PC-3 (cell line): Measurements from ENCODE around the gene PKD2L2. TPM values are rescaled to one million over a fixed set of nuclear protein-coding genes. Genes with fewer than 3 reads are reported as not detected.

Experiments
- ATAC-seq: fragments of 200-7000 bp; cut with Tn5 transposase; 2 replicates; pipeline ENCODE4 v1.9.1; 2020; ENCODE audit warnings: mild to moderate bottlenecking, moderate library complexity
- BruUV-seq: library from RNA; stranded (reverse); fragments of 400-500 nt; replicated peaks from 2 replicates; lab custom pipeline; 2021; lab: Mats Ljungman, UMichigan
- CTCF ChIA-PET: fragments of 300-600 bp; sonication (Branson Sonifier 250); formaldehyde crosslinking; loops from one replicate; lab custom pipeline; 2022; ENCODE audit warnings: antibody characterized with exemption; lab: Charles Lee
- POLR2A ChIA-PET: fragments of 300-600 bp; sonication (Branson Sonifier 250); formaldehyde crosslinking; loops from one replicate; lab custom pipeline; 2022; ENCODE audit warnings: antibody characterized with exemption; ENCODE audit not compliant: unreplicated experiment; lab: Charles Lee
- DNase-seq: peaks from one replicate; pipeline ENCODE4 v3.0.0-alpha.2; 2015
- H2AFZ ChIP-seq: fragments of 300-600 bp; sonication (generic); 2 replicates; pipeline ENCODE4 v1.6.0; 2016; ENCODE audit warnings: antibody characterized with exemption, low read length
- H3F3A ChIP-seq: fragments of 300-600 bp; sonication (generic); one replicate; pipeline ENCODE4 v1.6.0; 2017; ENCODE audit warnings: antibody characterized with exemption, low read length, control low read depth, mild to moderate bottlenecking; ENCODE audit not compliant: unreplicated experiment
- H3K27ac ChIP-seq: fragments of 300-600 bp; sonication (generic); 2 replicates; pipeline ENCODE4 v1.5.1; 2016; ENCODE audit warnings: mild to moderate bottlenecking, low read length
- H3K27me3 ChIP-seq: fragments of 300-600 bp; sonication (generic); 2 replicates; pipeline ENCODE4 v1.6.1; 2016; ENCODE audit warnings: low read length, mixed read lengths
- H3K36me3 ChIP-seq: fragments of 300-600 bp; sonication (generic); 2 replicates; pipeline ENCODE4 v1.6.1; 2016; ENCODE audit warnings: low read depth, mixed run types, low read length, mixed read lengths
- H3K4me1 ChIP-seq: fragments of 300-600 bp; sonication (generic); 2 replicates; pipeline ENCODE4 v1.5.1; 2016; ENCODE audit warnings: low read length; ENCODE audit not compliant: insufficient read depth
- H3K4me2 ChIP-seq: fragments of 300-600 bp; sonication (generic); 2 replicates; pipeline ENCODE4 v1.6.0; 2016; ENCODE audit warnings: low read length
- H3K4me3 ChIP-seq: fragments of 300-600 bp; sonication (generic); 2 replicates; pipeline ENCODE4 v1.5.1; 2016; ENCODE audit warnings: mild to moderate bottlenecking, low read length, mixed read lengths
- H3K79me2 ChIP-seq: fragments of 300-600 bp; sonication (generic); 2 replicates; pipeline ENCODE4 v1.6.1; 2017; ENCODE audit warnings: low read length, mixed read lengths
- H3K9ac ChIP-seq: fragments of 300-600 bp; sonication (generic); 2 replicates; pipeline ENCODE4 v1.6.0; 2016; ENCODE audit warnings: mild to moderate bottlenecking, low read length
- H3K9me2 ChIP-seq: fragments of 300-600 bp; sonication (generic); replicated peaks from 2 replicates; pipeline ENCODE4 v1.6.1; 2016; ENCODE audit warnings: mixed run types, low read length, mixed read lengths
- H3K9me3 ChIP-seq: fragments of 300-600 bp; sonication (generic); 2 replicates; pipeline ENCODE4 v1.6.1; 2016; ENCODE audit warnings: low read length, mixed read lengths
- H4K20me1 ChIP-seq: fragments of 300-600 bp; sonication (generic); 2 replicates; pipeline ENCODE4 v1.6.1; 2016; ENCODE audit warnings: low read length, mixed read lengths
- CTCF ChIP-seq: fragments of 300-600 bp; sonication (generic); conservative IDR thresholded peaks from 2 replicates; pipeline ENCODE4 v1.5.1; 2017; ENCODE audit warnings: antibody characterized with exemption, low read depth, mild to moderate bottlenecking, low read length
- EZH2 ChIP-seq: fragments of 300-600 bp; sonication (generic); IDR thresholded peaks from one replicate; pipeline ENCODE4 v1.6.1; 2017; ENCODE audit warnings: antibody characterized with exemption, mild to moderate bottlenecking, low read length; ENCODE audit not compliant: unreplicated experiment
- EZH2phosphoT487 ChIP-seq: fragments of 300-600 bp; sonication (generic); IDR thresholded peaks from 2 replicates; pipeline ENCODE4 v1.6.1; 2018; ENCODE audit warnings: mild to moderate bottlenecking, antibody characterized with exemption, low read length, borderline replicate concordance
- intact Hi-C: fragments of 100-400 bp; cut with micrococcal nuclease; formaldehyde crosslinking; loops from 2 replicates; pipeline ENCODE4 v1.9.0; 2023
- total RNA-seq: library from RNA; depleted of rRNA; stranded (reverse); fragments of >200 nt; gene quantifications from 2 replicates; pipeline ENCODE4 v1.2.3, GENCODE V29; 2014

The PKD2L2 gene
- total RNA-seq, 1 experiment from 2014 or later, result not detected

GRCh38 chr5:137901011-137901817, 12.0 kb downstream of the PKD2L2 start:
- no peaks in the 10 kb centered on the region for H3K9me3 ChIP-seq
- ATAC-seq (no peak), DNase-seq (no peak)
- ChIA-PET CTCF (no interaction called here), POLR2A (no interaction called here)
- TF ChIP-seq EZH2 (no peak), EZH2phosphoT487 (no peak), CTCF (no peak)
- H2AFZ ChIP-seq, result no peak overlapping the region
- H3K4me3 ChIP-seq, result no peak overlapping the region
- intact Hi-C loops, result no loop called here
- H3K27me3 ChIP-seq, result no peaks in the 10 kb centered on the region
- no peaks in the 10 kb centered on the region for H3K79me2 ChIP-seq
- BruUV-seq, result no TSS peak
- no peaks in the 10 kb centered on the region for H3K9me2 ChIP-seq
- no peak overlapping the region for H3K4me2 ChIP-seq
- H3K4me1 ChIP-seq, result peaks cover 4% of the 10 kb centered on the region
- H4K20me1 ChIP-seq, result no peaks in the 10 kb centered on the region
- H3K36me3 ChIP-seq, result no peaks in the 10 kb centered on the region
- H3K27ac ChIP-seq, result no peak overlapping the region
- no peaks in the 10 kb centered on the region for H3F3A ChIP-seq
- no peak overlapping the region for H3K9ac ChIP-seq

- Histone ChIP-seq H3K9me2 (no peaks in the 10 kb centered on the region), H3K4me1 (no peaks in the 10 kb centered on the region), H3K9me3 (no peaks in the 10 kb centered on the region), H3K79me2 (no peaks in the 10 kb centered on the region), H3K9ac (no peak overlapping the region), H3K4me3 (no peak overlapping the region), H3F3A (no peaks in the 10 kb centered on the region), H3K27me3 (no peaks in the 10 kb centered on the region), H3K4me2 (no peak overlapping the region), H2AFZ (no peak overlapping the region), H3K36me3 (no peaks in the 10 kb centered on the region), H3K27ac (no peak overlapping the region), H4K20me1 (no peaks in the 10 kb centered on the region)
- ChIA-PET CTCF (no interaction called here), POLR2A (interaction anchor here (0.6 kb wide), 1 partner anchor 22 kb away, joined by 6 read pairs; no protein-coding TSS in a partner anchor)
- BruUV-seq, result no TSS peak
- intact Hi-C loops, result no loop called here
- TF ChIP-seq CTCF (no peak), EZH2phosphoT487 (no peak), EZH2 (no peak)
- DNase-seq, result no peak
- ATAC-seq, result no peak
Measured at GRCh38 chr5:137902408-137903133, 13.3 kb downstream of the PKD2L2 start.

- Histone ChIP-seq H3K4me1 (no peaks in the 10 kb centered on the region), H3K36me3 (no peaks in the 10 kb centered on the region), H3K4me3 (no peak overlapping the region), H3K9me2 (no peaks in the 10 kb centered on the region), H4K20me1 (no peaks in the 10 kb centered on the region), H3K9ac (no peak overlapping the region), H3K9me3 (no peaks in the 10 kb centered on the region), H3F3A (no peaks in the 10 kb centered on the region), H3K4me2 (no peak overlapping the region), H3K27ac (no peak overlapping the region), H2AFZ (no peak overlapping the region), H3K27me3 (no peaks in the 10 kb centered on the region), H3K79me2 (no peaks in the 10 kb centered on the region)
- ChIA-PET POLR2A (no interaction called here), CTCF (no interaction called here)
- BruUV-seq, result no TSS peak
- TF ChIP-seq EZH2 (no peak), EZH2phosphoT487 (no peak), CTCF (no peak)
- DNase-seq (no peak), ATAC-seq (no peak)
- intact Hi-C loops, result no loop called here
Measured at GRCh38 chr5:137914758-137915157, 25.5 kb downstream of the PKD2L2 start.
